GM12878 (cell line): ENCODE results near the gene COL18A1.

ENCODE experiments used
- BCL11A ChIP-seq: IDR thresholded peaks from 2 replicates; pipeline ENCODE4 v1.6.1; 2011; ENCODE audit warnings: low read depth, low read length
- CTCF ChIP-seq, 3 experiments: IDR thresholded peaks in 2 of 3; conservative IDR thresholded peaks in 1 of 3; 2 replicates each; pipeline ENCODE4 v1.5.1; 2011; ENCODE audit warnings: low read depth in 3 of 3, low read length in 3 of 3, mild to moderate bottlenecking in 3 of 3, control low read depth in 2 of 3, moderate library complexity in 2 of 3, inconsistent platforms in 1 of 3, mixed read lengths in 1 of 3; ENCODE audit not compliant: control insufficient read depth in 2 of 3, insufficient read depth in 1 of 3; ENCODE audit errors: extremely low read depth in 1 of 3
- HDAC2 ChIP-seq: fragments of 200-600 bp; sonication (generic); IDR thresholded peaks from 2 replicates; pipeline ENCODE4 v1.6.1; 2017
- MXI1 ChIP-seq: fragments of 150-350 bp; IDR thresholded peaks from 2 replicates; pipeline ENCODE4 v1.6.1; 2011; ENCODE audit warnings: low read depth, mild to moderate bottlenecking, inconsistent platforms, low read length, improper control_type of control experiment
- NR2C2 ChIP-seq: IDR thresholded peaks from 2 replicates; pipeline ENCODE4 v1.6.1; 2011; ENCODE audit warnings: borderline replicate concordance, low read depth; ENCODE audit not compliant: control insufficient read depth, insufficient read length
- SMAD1 ChIP-seq: fragments of 450-650 bp; IDR thresholded peaks from 2 replicates; pipeline ENCODE4 v1.6.1; 2018; ENCODE audit warnings: mild to moderate bottlenecking, low read depth; ENCODE audit not compliant: partially characterized antibody
- SUPT20H ChIP-seq: IDR thresholded peaks from 2 replicates; pipeline ENCODE4 v1.6.1; 2011; ENCODE audit warnings: low read depth, mild to moderate bottlenecking, low read length, moderate library complexity, borderline replicate concordance; ENCODE audit not compliant: control insufficient read depth
- TAF1 ChIP-seq: IDR thresholded peaks from 2 replicates; pipeline ENCODE4 v1.6.1; 2011; ENCODE audit warnings: mild to moderate bottlenecking, low read depth, low read length, borderline replicate concordance
- TCF7 ChIP-seq: IDR thresholded peaks from 2 replicates; pipeline ENCODE4 v1.6.1; 2014; ENCODE audit warnings: antibody characterized with exemption, borderline replicate concordance
- YY1 ChIP-seq: IDR thresholded peaks from 2 replicates; pipeline ENCODE4 v1.6.1; 2011; ENCODE audit warnings: low read depth, mild to moderate bottlenecking, low read length

GRCh38 chr21:45559216-45560105, 154.5 kb downstream of the COL18A1 start:
- TF ChIP-seq SUPT20H (no peak), MXI1 (no peak), YY1 (no peak), TCF7 (no peak), NR2C2 (no peak), HDAC2 (no peak), CTCF (IDR thresholded peaks at IDR 0.05 in 2 of 3, conservative IDR thresholded peaks at IDR 0.05 in 1 of 3; ENCODE audit: control insufficient read depth in 2 of 3, extremely low read depth in 1 of 3, insufficient read depth in 1 of 3, low read depth in 3 of 3, low read length in 3 of 3) (no peak), TAF1 (no peak), SMAD1 (no peak), BCL11A (no peak)
